Breast epithelium (tissue), 4 donors: Measurements from ENCODE around the gene SIK1. TPM values are rescaled to one million over a fixed set of nuclear protein-coding genes. Genes with fewer than 3 reads are reported as not detected.

Experiments used
- DNase-seq, 2 donors: peaks; one replicate each; pipeline ENCODE4 v3.0.0-alpha.2; 2019; ENCODE audit warnings: low spot score in 2 of 2
- H3K27ac ChIP-seq, 2 donors: fragments of 200-600 bp; sonication (generic) in 1 of 2; one replicate each; pipeline ENCODE4 v1.5.1; 2016 to 2019; ENCODE audit warnings: mild to moderate bottlenecking in 1 of 2
- H3K27me3 ChIP-seq, 2 donors: fragments of 200-600 bp; sonication (generic) in 1 of 2; one replicate each; pipeline versions ENCODE4 v1.5.1 to v1.6.0; 2017 to 2019; ENCODE audit warnings: control low read depth in 1 of 2, mild to moderate bottlenecking in 1 of 2
- H3K36me3 ChIP-seq: fragments of 200-600 bp; one replicate; pipeline ENCODE4 v1.5.1; 2019
- H3K4me1 ChIP-seq, 2 donors: fragments of 200-600 bp; sonication (generic); one replicate each; pipeline ENCODE4 v1.5.1; 2016 to 2019; ENCODE audit warnings: control low read depth in 1 of 2
- H3K4me3 ChIP-seq, 3 donors: fragments of 200-600 bp; sonication (generic); 1 replicate in 2 of 3; 2 replicates in 1 of 3; pipeline ENCODE4 v1.5.1; 2016 to 2019; ENCODE audit warnings: mild to moderate bottlenecking in 3 of 3, moderate library complexity in 2 of 3
- H3K9me3 ChIP-seq, 2 donors: fragments of 200-600 bp; sonication (generic) in 1 of 2; one replicate each; pipeline ENCODE4 v1.5.1; 2016 to 2019; ENCODE audit warnings: control low read depth in 1 of 2
- CTCF ChIP-seq, 3 donors: fragments of 450-650 bp; IDR thresholded peaks; one replicate each; pipeline ENCODE4 v1.5.1; 2016 to 2017; ENCODE audit warnings: antibody characterized with exemption in 3 of 3, mild to moderate bottlenecking in 3 of 3, moderate library complexity in 3 of 3
- POLR2A ChIP-seq: fragments of 450-650 bp; IDR thresholded peaks from one replicate; pipeline ENCODE4 v1.6.1; 2016; ENCODE audit warnings: antibody characterized with exemption, mild to moderate bottlenecking, moderate library complexity
- POLR2AphosphoS5 ChIP-seq, 3 donors: sonication (generic); formaldehyde crosslinking; IDR thresholded peaks; one replicate each; pipeline ENCODE4 v1.6.1; 2017; ENCODE audit warnings: antibody characterized with exemption in 3 of 3
- intact Hi-C: fragments of 100-400 bp; cut with DNase I; formaldehyde crosslinking; loops from one replicate; pipeline ENCODE4 v1.15.1; 2023; ENCODE audit warnings: low total_unique reads
- total RNA-seq, 3 donors: library from RNA; depleted of rRNA; stranded (reverse); fragments of >200 nt; gene quantifications; one replicate each; pipeline ENCODE4 v1.1.0, GENCODE V29; 2016

Gene SIK1
- total RNA-seq, 3 donors from 2014 or later: 0.80 to 18.0 (median 16.2) TPM

GRCh38 chr21:43375837-43376477 is 51.0 kb downstream of the SIK1 start:
- Histone ChIP-seq H3K36me3 (no peaks in the 10 kb centered on the region), H3K27ac (no peak overlapping the region), H3K27me3 (no peaks in the 10 kb centered on the region), H3K4me1 (no peaks in the 10 kb centered on the region), H3K9me3 (no peaks in the 10 kb centered on the region), H3K4me3 (no peak overlapping the region)
- no peak for DNase-seq
- intact Hi-C loops: no loop called here
- TF ChIP-seq POLR2A (no peak), POLR2AphosphoS5 (IDR thresholded peaks at IDR 0.05) (no peak), CTCF (IDR thresholded peaks at IDR 0.05) (no peak)

- intact Hi-C loops: no loop called here
- Histone ChIP-seq H3K4me3 (no peak overlapping the region), H3K4me1 (peaks cover 0 to 2% of the 10 kb centered on the region in 2 donors), H3K9me3 (no peaks in the 10 kb centered on the region), H3K27me3 (no peaks in the 10 kb centered on the region), H3K27ac (no peak overlapping the region), H3K36me3 (no peaks in the 10 kb centered on the region)
- DNase-seq: no peak
- TF ChIP-seq POLR2A (no peak), CTCF (IDR thresholded peaks at IDR 0.05) (no peak), POLR2AphosphoS5 (IDR thresholded peaks at IDR 0.05) (no peak)
Measured at GRCh38 chr21:43375006-43375836, 51.7 kb downstream of the SIK1 start.

GRCh38 chr21:43374228-43374885 is 52.6 kb downstream of the SIK1 start:
- Histone ChIP-seq H3K27me3 (no peaks in the 10 kb centered on the region), H3K27ac (peak overlapping the region in 1 of 2 donors; percentile 75), H3K4me1 (peaks cover 3 to 11% of the 10 kb centered on the region in 2 donors), H3K4me3 (no peak overlapping the region), H3K9me3 (no peaks in the 10 kb centered on the region), H3K36me3 (no peaks in the 10 kb centered on the region)
- TF ChIP-seq POLR2AphosphoS5 (IDR thresholded peaks at IDR 0.05) (no peak), POLR2A (no peak), CTCF (IDR thresholded peaks at IDR 0.05) (no peak)
- DNase-seq: no peak
- intact Hi-C loops: no loop called here

- Histone ChIP-seq H3K4me1 (peaks cover 3 to 14% of the 10 kb centered on the region in 2 donors), H3K36me3 (no peaks in the 10 kb centered on the region), H3K4me3 (no peak overlapping the region), H3K27ac (peak overlapping the region; percentile 40 to 75), H3K9me3 (no peaks in the 10 kb centered on the region), H3K27me3 (no peaks in the 10 kb centered on the region)
- no peak for TF ChIP-seq POLR2AphosphoS5 (IDR thresholded peaks at IDR 0.05)
- no peak for TF ChIP-seq CTCF (IDR thresholded peaks at IDR 0.05)
- TF ChIP-seq POLR2A: no peak
- intact Hi-C loops: no loop called here
- no peak for DNase-seq
Measured at GRCh38 chr21:43373362-43374227, 53.3 kb downstream of the SIK1 start.
